DOHH2 (cell line): Measurements from ENCODE around the gene PPCS.

ENCODE experiments used
- H3F3A ChIP-seq: fragments of 200-600 bp; sonication (generic), shearing (Covaris generic); 2 replicates; pipeline ENCODE4 v1.6.0; 2016; ENCODE audit warnings: antibody characterized with exemption, mild to moderate bottlenecking; ENCODE audit not compliant: control insufficient read depth, insufficient read depth
- H3K27ac ChIP-seq: fragments of 200-600 bp; sonication (generic); 2 replicates; pipeline ENCODE4 v1.5.1; 2014; ENCODE audit warnings: low read depth, mild to moderate bottlenecking, low read length, moderate library complexity
- H3K27me3 ChIP-seq: fragments of 200-600 bp; sonication (generic); 2 replicates; pipeline ENCODE4 v1.6.1; 2014; ENCODE audit warnings: mild to moderate bottlenecking, low read length, mixed read lengths; ENCODE audit not compliant: control insufficient read depth
- H3K36me3 ChIP-seq: fragments of 200-600 bp; sonication (generic); 2 replicates; pipeline ENCODE4 v1.6.1; 2014; ENCODE audit warnings: mild to moderate bottlenecking, low read length, moderate library complexity, mixed read lengths; ENCODE audit not compliant: control insufficient read depth
- H3K4me1 ChIP-seq: fragments of 200-600 bp; sonication (generic); 2 replicates; pipeline ENCODE4 v1.6.1; 2014; ENCODE audit warnings: mild to moderate bottlenecking, low read length, mixed read lengths; ENCODE audit not compliant: control insufficient read depth
- H3K4me2 ChIP-seq: fragments of 200-600 bp; sonication (generic); 2 replicates; pipeline ENCODE4 v1.6.0; 2014; ENCODE audit warnings: mild to moderate bottlenecking, low read length, moderate library complexity
- H3K4me3 ChIP-seq: fragments of 200-600 bp; sonication (generic); 2 replicates; pipeline ENCODE4 v1.5.1; 2014; ENCODE audit warnings: mild to moderate bottlenecking, low read length, mixed read lengths
- H3K79me2 ChIP-seq: fragments of 200-600 bp; sonication (generic); 2 replicates; pipeline ENCODE4 v1.6.1; 2014; ENCODE audit warnings: mild to moderate bottlenecking, low read length, mixed read lengths; ENCODE audit not compliant: control insufficient read depth
- H3K9me2 ChIP-seq: fragments of 200-600 bp; sonication (generic); replicated peaks from 2 replicates; pipeline ENCODE4 v1.6.1; 2014; ENCODE audit warnings: mild to moderate bottlenecking, low read length, mixed read lengths; ENCODE audit not compliant: control insufficient read depth
- H3K9me3 ChIP-seq: fragments of 200-600 bp; sonication (generic); 2 replicates; pipeline ENCODE4 v1.6.1; 2014; ENCODE audit warnings: antibody characterized with exemption, low read length, mixed read lengths; ENCODE audit not compliant: control insufficient read depth, insufficient read depth
- H4K20me1 ChIP-seq: fragments of 200-600 bp; sonication (generic); 2 replicates; pipeline ENCODE4 v1.6.0; 2014; ENCODE audit warnings: low read depth, mild to moderate bottlenecking, antibody characterized with exemption, low read length, moderate library complexity; ENCODE audit not compliant: control insufficient read depth, insufficient read depth
- CTCF ChIP-seq: fragments of 200-600 bp; sonication (generic); IDR thresholded peaks from one replicate; pipeline ENCODE4 v1.5.1; 2014; ENCODE audit warnings: antibody characterized with exemption, mild to moderate bottlenecking, low read depth, low read length; ENCODE audit not compliant: poor library complexity, severe bottlenecking
- EZH2phosphoT487 ChIP-seq: fragments of 200-600 bp; sonication (generic); IDR thresholded peaks from 2 replicates; pipeline ENCODE4 v1.6.1; 2017; ENCODE audit warnings: borderline replicate concordance, mild to moderate bottlenecking, antibody characterized with exemption, low read length, moderate library complexity, mixed read lengths

Gene PPCS

GRCh38 chr1:42456010-42456753, at the start of gene PPCS, which contains the start of gene ZMYND12:
TSS of gene PPCS (plus strand) at chr1:42456543. CDS start at chr1:42456566, 23 bp downstream.
TSS of gene ZMYND12 (minus strand) at chr1:42456022. CDS start at chr1:42455997, 25 bp downstream.
- TF ChIP-seq EZH2phosphoT487 (no peak), CTCF (no peak)
- Histone ChIP-seq H3K27me3 (no peaks in the 10 kb centered on the region), H3K27ac (peak within 1 kb of the TSS; percentile 59), H3K4me1 (peaks cover 26% of the 10 kb centered on the region), H4K20me1 (no peaks in the 10 kb centered on the region), H3K79me2 (peaks cover 23% of the 10 kb centered on the region), H3K4me2 (peak within 1 kb of the TSS; percentile 72), H3K36me3 (peaks cover 41% of the 10 kb centered on the region), H3K9me3 (no peaks in the 10 kb centered on the region), H3F3A (no peaks in the 10 kb centered on the region; the same call in none of the 2 replicates), H3K4me3 (peak within 1 kb of the TSS; percentile 85), H3K9me2 (no peaks in the 10 kb centered on the region)

DNA sequence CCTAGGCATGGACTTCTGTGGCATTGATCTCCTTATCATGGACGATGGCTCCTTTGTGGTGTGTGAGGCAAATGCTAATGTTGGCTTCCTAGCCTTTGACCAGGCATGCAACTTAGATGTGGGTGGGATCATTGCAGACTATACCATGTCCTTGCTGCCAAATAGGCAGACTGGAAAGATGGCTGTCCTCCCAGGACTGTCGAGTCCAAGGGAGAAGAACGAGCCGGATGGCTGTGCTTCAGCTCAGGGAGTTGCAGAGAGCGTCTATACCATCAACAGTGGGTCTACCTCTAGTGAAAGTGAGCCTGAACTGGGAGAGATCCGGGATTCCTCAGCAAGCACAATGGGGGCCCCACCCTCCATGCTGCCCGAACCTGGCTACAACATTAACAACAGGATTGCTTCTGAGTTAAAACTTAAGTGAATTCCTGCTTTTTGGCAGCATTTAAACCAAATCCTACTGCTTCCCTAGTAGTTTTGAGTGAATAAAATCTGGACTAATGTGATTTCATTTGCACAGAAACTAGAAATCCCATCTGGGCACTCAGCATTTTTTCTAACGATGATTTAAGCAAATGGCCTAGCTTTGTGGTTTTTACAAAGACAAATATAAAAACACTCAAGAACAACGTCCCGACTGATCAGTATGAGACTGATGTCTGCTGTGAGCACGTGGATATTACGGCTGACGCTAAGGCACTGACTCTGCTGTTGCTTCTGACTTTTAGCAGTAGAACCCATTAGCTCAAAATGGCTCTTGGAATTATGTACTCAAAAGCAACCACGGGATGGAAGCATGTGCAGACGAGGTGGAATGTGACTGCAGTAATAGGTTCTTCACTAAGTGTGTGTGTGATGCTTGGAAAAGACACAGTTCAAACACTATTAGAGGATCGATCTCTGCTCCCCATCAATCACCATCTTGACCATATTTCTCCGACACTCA, 41.5 kb upstream of the PPCS start:
- Histone ChIP-seq H3K27me3 (no peaks in the 10 kb centered on the region), H3F3A (no peaks in the 10 kb centered on the region), H3K9me3 (no peaks in the 10 kb centered on the region), H3K36me3 (no peaks in the 10 kb centered on the region), H3K4me3 (no peak overlapping the region), H3K9me2 (no peaks in the 10 kb centered on the region), H3K4me1 (no peaks in the 10 kb centered on the region), H3K4me2 (no peak overlapping the region), H3K27ac (no peak overlapping the region), H4K20me1 (no peaks in the 10 kb centered on the region), H3K79me2 (no peaks in the 10 kb centered on the region)
- TF ChIP-seq EZH2phosphoT487 (no peak), CTCF (no peak)

DNA sequence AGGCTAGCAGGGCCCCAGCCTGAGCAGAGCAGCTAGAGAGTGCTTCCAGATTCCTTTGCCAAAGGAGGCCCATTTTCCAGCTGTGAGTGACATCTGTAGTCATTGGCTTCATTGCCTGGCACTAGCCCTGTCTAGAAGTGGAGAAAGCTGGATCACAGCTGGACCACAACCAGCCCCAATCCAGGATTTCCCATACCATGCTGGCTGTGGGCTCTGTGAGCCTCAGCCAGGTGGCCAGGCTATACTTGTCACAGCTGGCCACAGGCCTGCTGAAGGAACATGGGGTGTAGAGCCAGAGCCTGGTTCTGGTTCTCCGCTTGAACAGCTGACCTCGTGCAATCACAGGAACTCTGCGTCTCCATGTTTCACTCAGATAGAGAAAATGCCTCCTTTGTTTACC, 39.2 kb upstream of the PPCS start:
- H3K4me1 ChIP-seq: no peaks in the 10 kb centered on the region
- H3K36me3 ChIP-seq: no peaks in the 10 kb centered on the region
- H3K27ac ChIP-seq: no peak overlapping the region
- no peak for TF ChIP-seq CTCF
- TF ChIP-seq EZH2phosphoT487: no peak
- no peaks in the 10 kb centered on the region for H3F3A ChIP-seq
- no peaks in the 10 kb centered on the region for H3K9me2 ChIP-seq
- no peaks in the 10 kb centered on the region for H3K9me3 ChIP-seq
- no peaks in the 10 kb centered on the region for H3K27me3 ChIP-seq
- H3K4me2 ChIP-seq: no peak overlapping the region
- H3K79me2 ChIP-seq: no peaks in the 10 kb centered on the region
- H3K4me3 ChIP-seq: no peak overlapping the region
- H4K20me1 ChIP-seq: no peaks in the 10 kb centered on the region
